Nephron progenitor cell (in vitro differentiated cells): ENCODE data around the gene COL27A1.

Experiments used
- DNase-seq: peaks from one replicate; pipeline ENCODE4 v3.0.0; 2021
- H3K27ac Mint-ChIP-seq: 2 replicates; pipeline ENCODE4 v1.8.0; 2021; ENCODE audit warnings: mild to moderate bottlenecking, moderate library complexity, mixed read lengths
- H3K27me3 Mint-ChIP-seq: 2 replicates; pipeline ENCODE4 v1.8.0; 2021; ENCODE audit warnings: mild to moderate bottlenecking, low read depth, mixed read lengths; ENCODE audit not compliant: poor library complexity
- H3K36me3 Mint-ChIP-seq: 2 replicates; pipeline ENCODE4 v1.8.0; 2021; ENCODE audit warnings: low read depth, mixed read lengths
- H3K4me1 Mint-ChIP-seq: 2 replicates; pipeline ENCODE4 v1.8.0; 2021; ENCODE audit warnings: mixed read lengths
- H3K4me3 Mint-ChIP-seq: 2 replicates; pipeline ENCODE4 v1.8.0; 2021; ENCODE audit warnings: mild to moderate bottlenecking, moderate library complexity, mixed read lengths
- H3K9me3 Mint-ChIP-seq: 2 replicates; pipeline ENCODE4 v1.8.0; 2021; ENCODE audit warnings: mild to moderate bottlenecking, moderate library complexity, mixed read lengths
- TF ChIP-seq, protein P1 (sequence below): fragments of 200-600 bp; sonication (generic); IDR thresholded peaks from 2 replicates; pipeline ENCODE4 v1.5.0; 2021; ENCODE audit warnings: antibody characterized with exemption

Gene COL27A1

DNA sequence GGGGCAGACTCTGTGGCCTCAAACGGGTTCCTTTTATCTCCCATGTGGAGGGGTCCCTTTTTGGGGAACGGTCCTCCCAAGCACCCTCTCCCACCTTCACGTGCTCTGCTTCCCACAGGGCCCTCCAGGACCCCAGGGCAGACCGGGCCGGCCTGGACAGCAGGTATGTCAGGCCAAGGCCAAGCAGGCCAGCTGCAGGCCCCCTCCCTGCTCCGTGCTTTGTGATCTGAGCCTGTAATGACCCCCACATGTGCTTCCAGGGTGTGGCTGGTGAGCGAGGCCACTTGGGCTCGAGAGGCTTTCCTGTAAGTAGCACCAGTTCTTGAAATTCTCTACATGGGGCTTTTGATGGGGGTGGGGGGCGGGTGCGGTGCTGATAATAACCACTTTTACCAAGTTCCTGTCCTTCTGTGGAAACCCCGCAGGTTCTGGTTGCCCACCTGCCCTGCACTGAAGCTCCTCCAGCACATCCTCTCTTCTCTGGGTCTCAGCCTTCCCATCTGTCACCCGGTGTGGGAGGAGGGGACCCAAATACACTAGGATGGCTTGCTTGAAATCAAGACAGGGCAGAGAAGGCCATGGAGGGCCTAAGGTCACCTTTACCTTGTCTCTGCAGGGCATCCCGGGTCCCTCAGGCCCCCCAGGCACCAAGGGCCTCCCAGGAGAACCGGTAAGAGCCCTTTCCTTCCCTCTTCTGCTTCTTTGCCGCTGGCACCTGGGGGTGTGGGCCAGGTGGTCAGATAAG is 109.6 kb downstream of the COL27A1 start:
- no peak overlapping the region for H3K4me3 Mint-ChIP-seq
- H3K27ac Mint-ChIP-seq = peak overlapping the region; percentile 77
- TF ChIP-seq, protein P1, sequence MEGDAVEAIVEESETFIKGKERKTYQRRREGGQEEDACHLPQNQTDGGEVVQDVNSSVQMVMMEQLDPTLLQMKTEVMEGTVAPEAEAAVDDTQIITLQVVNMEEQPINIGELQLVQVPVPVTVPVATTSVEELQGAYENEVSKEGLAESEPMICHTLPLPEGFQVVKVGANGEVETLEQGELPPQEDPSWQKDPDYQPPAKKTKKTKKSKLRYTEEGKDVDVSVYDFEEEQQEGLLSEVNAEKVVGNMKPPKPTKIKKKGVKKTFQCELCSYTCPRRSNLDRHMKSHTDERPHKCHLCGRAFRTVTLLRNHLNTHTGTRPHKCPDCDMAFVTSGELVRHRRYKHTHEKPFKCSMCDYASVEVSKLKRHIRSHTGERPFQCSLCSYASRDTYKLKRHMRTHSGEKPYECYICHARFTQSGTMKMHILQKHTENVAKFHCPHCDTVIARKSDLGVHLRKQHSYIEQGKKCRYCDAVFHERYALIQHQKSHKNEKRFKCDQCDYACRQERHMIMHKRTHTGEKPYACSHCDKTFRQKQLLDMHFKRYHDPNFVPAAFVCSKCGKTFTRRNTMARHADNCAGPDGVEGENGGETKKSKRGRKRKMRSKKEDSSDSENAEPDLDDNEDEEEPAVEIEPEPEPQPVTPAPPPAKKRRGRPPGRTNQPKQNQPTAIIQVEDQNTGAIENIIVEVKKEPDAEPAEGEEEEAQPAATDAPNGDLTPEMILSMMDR = no peak
- no peak for DNase-seq
- no peaks in the 10 kb centered on the region for H3K36me3 Mint-ChIP-seq
- H3K4me1 Mint-ChIP-seq = peaks cover 4% of the 10 kb centered on the region
- H3K9me3 Mint-ChIP-seq = no peaks in the 10 kb centered on the region
- no peaks in the 10 kb centered on the region for H3K27me3 Mint-ChIP-seq

DNA sequence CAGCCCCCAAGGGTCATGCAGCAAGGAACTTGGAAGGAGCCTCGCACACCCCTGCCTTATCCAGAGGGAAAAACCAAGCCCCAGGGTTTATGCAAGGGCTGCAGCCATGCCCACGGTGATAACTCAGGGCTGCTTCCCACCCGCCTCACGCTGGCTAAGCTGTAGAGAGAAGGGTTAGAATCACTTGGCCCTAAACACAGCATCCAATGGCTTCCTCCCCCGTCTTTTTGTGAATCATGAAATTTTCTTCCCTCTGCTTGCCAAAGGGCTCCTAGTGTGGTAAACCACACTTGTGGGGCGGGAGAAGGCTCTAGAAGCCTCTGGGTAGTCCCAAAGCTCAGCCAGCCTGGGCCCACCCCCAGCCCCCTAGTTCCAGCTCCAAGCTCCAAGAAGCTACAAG is 111.6 kb downstream of the COL27A1 start:
- H3K27ac Mint-ChIP-seq = no peak overlapping the region
- H3K27me3 Mint-ChIP-seq = no peaks in the 10 kb centered on the region
- DNase-seq = no peak
- H3K4me1 Mint-ChIP-seq = peaks cover under 1% of the 10 kb centered on the region
- H3K9me3 Mint-ChIP-seq = no peaks in the 10 kb centered on the region
- no peaks in the 10 kb centered on the region for H3K36me3 Mint-ChIP-seq
- H3K4me3 Mint-ChIP-seq = no peak overlapping the region
- TF ChIP-seq, protein P1 = no peak

DNA sequence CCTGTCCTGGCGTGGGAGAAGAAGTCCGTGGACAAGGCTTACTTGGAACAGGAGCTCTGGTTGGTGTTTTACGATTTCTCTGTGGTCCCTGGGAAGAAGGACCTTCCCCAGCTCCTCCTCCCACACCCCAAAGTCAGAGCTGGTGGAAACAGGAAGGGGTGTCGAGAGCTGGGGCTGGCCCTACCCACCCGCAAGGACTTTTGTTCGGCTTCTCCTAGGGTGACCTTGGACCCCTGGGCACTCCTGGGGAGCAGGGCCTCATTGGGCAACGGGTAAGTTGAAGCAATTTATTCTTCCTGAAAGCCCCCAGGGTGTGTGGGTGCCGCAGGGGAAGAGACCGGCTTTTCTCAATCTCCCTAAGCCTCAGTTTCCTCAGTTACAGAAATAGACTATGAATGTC is 113.7 kb downstream of the COL27A1 start:
- no peaks in the 10 kb centered on the region for H3K27me3 Mint-ChIP-seq
- no peak overlapping the region for H3K4me3 Mint-ChIP-seq
- DNase-seq = no peak
- H3K36me3 Mint-ChIP-seq = no peaks in the 10 kb centered on the region
- no peaks in the 10 kb centered on the region for H3K9me3 Mint-ChIP-seq
- no peak overlapping the region for H3K27ac Mint-ChIP-seq
- no peaks in the 10 kb centered on the region for H3K4me1 Mint-ChIP-seq
- TF ChIP-seq, protein P1 = no peak

DNA sequence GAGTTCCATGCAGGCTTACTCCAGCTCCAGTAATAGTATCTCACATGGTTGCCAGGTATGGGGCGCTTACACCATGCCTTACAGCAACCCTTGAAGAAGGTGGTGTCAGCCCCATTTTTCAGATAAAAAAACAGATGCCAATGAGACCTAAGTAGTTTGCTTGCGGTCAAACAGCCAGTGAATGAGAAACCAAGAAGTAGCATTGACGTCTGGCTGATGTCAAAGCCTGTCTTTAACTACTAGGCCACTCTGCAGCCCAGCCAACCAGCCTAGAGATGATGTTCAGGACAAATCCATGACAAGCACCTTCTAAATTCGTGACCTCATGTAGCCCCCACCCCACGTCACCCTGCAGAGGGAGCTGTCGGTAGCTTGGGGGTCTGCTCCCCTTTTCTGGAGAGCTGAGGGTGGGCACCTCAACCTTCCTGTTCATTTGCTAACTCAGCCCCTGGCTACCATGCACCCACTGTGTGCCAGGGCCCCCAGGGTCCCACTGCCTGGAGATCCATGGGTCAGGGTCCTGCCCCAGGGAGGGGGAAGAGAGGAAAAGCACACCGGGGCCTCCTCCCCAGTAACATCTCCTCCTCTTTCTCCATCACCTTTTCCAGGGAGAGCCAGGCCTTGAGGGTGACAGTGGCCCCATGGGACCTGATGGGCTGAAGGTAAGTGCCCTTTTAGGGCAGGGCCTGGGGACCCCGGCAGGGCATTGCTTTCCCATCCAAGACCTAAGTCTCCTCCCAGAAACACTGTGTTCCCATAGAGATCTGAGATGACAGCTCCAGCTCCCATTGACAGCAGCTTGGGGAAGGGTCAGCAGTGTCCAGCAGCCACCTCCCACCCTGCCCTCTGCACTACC is 115.0 kb downstream of the COL27A1 start:
- no peak for DNase-seq
- Mint-ChIP-seq H3K9me3 (no peaks in the 10 kb centered on the region), H3K4me3 (no peak overlapping the region), H3K36me3 (no peaks in the 10 kb centered on the region), H3K27me3 (no peaks in the 10 kb centered on the region), H3K27ac (no peak overlapping the region), H3K4me1 (no peaks in the 10 kb centered on the region)
- TF ChIP-seq, protein P1 = no peak

DNA sequence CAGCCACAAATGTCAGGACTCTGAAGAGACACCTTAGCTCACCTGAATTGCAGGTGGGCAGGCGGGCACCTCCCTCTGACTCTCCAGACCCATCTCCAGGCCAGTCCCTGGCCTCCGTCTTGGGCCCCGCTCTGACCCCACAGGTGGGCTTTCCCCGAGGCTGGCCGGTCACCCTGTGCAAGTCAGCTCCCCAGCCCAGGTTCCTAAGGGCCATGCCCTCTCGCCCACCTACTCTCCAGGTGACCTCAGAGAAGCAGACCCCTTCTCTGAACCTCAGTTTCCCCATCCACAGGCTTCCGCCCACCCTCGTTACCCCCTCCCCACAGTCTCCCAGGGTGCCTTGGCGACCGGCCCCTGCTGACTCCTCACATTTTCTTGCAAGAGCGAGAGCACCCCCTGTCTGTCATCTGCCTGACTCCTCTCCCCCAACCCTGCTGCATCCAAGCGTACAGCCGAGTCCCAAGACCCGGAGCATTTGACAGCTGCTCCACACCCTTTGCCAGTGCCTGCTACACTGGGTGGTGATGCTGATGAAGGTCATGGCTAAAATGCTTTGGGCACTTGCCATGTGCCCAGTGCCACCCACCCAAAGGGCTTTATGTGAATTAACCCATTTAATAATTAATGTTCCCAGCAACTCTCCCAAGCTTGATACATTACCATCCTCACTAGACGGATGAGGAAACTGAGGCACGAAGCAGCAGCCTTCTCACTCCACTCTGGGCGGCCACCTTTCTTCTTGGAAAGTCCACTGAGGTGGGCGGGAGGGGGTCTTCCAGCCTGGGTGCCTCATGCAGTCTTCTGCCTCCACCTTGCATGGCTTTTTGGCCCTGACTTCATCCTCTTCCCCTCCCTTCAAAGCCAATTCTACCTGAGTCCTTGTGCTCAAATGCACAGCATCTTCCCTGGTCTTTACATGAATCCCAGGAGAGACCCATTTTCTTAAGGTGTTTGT is 116.5 kb downstream of the COL27A1 start:
- Mint-ChIP-seq H3K36me3 (peaks cover 10% of the 10 kb centered on the region), H3K27me3 (no peaks in the 10 kb centered on the region), H3K9me3 (no peaks in the 10 kb centered on the region), H3K4me1 (peaks cover 5% of the 10 kb centered on the region), H3K4me3 (no peak overlapping the region), H3K27ac (no peak overlapping the region)
- DNase-seq = peak; percentile 35
- TF ChIP-seq, protein P1 = no peak
